Gastrocnemius medialis (tissue), 4 donors: ENCODE measurements around the gene DBN1. TPM values are rescaled to one million over a fixed set of nuclear protein-coding genes. Genes with fewer than 3 reads are reported as not detected.

Experiments
- ATAC-seq, 2 donors: fragments of 150-250 bp; one replicate each; pipeline ENCODE4 v1.9.1; 2016
- DNase-seq, 2 donors: peaks; one replicate each; pipeline ENCODE4 v3.0.0-alpha.2; 2019
- H3K27ac ChIP-seq, 4 donors: fragments of 200-600 bp; sonication (generic); 1 replicate in 1 of 4; 2 replicates in 3 of 4; pipeline ENCODE4 v1.5.1; 2016 to 2018; ENCODE audit warnings: mild to moderate bottlenecking in 2 of 4, moderate library complexity in 1 of 4
- H3K27me3 ChIP-seq, 3 donors: fragments of 200-600 bp; sonication (generic) in 2 of 3; 1 replicate in 1 of 3; 2 replicates in 2 of 3; pipeline versions ENCODE4 v1.5.1 to v1.6.0; 2016 to 2019; ENCODE audit warnings: mild to moderate bottlenecking in 1 of 3, moderate library complexity in 1 of 3
- H3K36me3 ChIP-seq, 2 donors: fragments of 200-600 bp; sonication (generic) in 1 of 2; one replicate each; pipeline ENCODE4 v1.5.1; 2017 to 2018
- H3K4me1 ChIP-seq, 2 donors: fragments of 200-600 bp; sonication (generic) in 1 of 2; one replicate each; pipeline ENCODE4 v1.5.1; 2016 to 2017; ENCODE audit warnings: mild to moderate bottlenecking in 2 of 2
- H3K4me3 ChIP-seq, 4 donors: fragments of 200-600 bp; sonication (generic) in 3 of 4; 1 replicate in 1 of 4; 2 replicates in 3 of 4; pipeline ENCODE4 v1.5.1; 2016 to 2019; ENCODE audit warnings: mild to moderate bottlenecking in 2 of 4
- H3K9me3 ChIP-seq, 3 donors: fragments of 200-600 bp; sonication (generic) in 2 of 3; 1 replicate in 1 of 3; 2 replicates in 2 of 3; pipeline ENCODE4 v1.5.1; 2016 to 2019
- CTCF ChIP-seq, 5 experiments: fragments of 450-650 bp in 3 of 5; fragments of 200-600 bp in 2 of 5; sonication (generic) in 2 of 5; IDR thresholded peaks in 4 of 5; conservative IDR thresholded peaks in 1 of 5; 1 replicate in 4 of 5; 2 replicates in 1 of 5; pipeline ENCODE4 v1.5.1; 2016 to 2019; ENCODE audit warnings: antibody characterized with exemption in 5 of 5, mild to moderate bottlenecking in 3 of 5, moderate library complexity in 3 of 5
- POLR2A ChIP-seq, 2 donors: fragments of 450-650 bp; IDR thresholded peaks; one replicate each; pipeline ENCODE4 v1.6.1; 2017; ENCODE audit warnings: antibody characterized with exemption in 2 of 2, mild to moderate bottlenecking in 2 of 2, moderate library complexity in 2 of 2
- in situ Hi-C, 4 donors: fragments of 200-750 bp; cut with MboI; loops; one replicate each; pipeline versions ENCODE4 v1.15.0 to v1.8.0; 2017; ENCODE audit warnings: low sequenced_read_pairs in 4 of 4
- intact Hi-C: fragments of 100-400 bp; cut with DNase I; formaldehyde crosslinking; loops from one replicate; pipeline ENCODE4 v1.15.1; 2023; ENCODE audit warnings: low total_unique reads
- total RNA-seq, 4 donors: library from RNA; depleted of rRNA; stranded (reverse); fragments of >200 nt; gene quantifications; one replicate each; pipeline versions ENCODE4 v1.1.0 to v1.2.3, GENCODE V29; 2016

The DBN1 gene
- total RNA-seq, 4 donors from 2014 or later: 16.3 to 27.5 (median 23.2) TPM

GRCh38 chr5:177447066-177447610 lies 26.3 kb downstream of the DBN1 start:
- ATAC-seq (peak in 1 of 2 donors; percentile 28), DNase-seq (no peak)
- intact Hi-C loops (loop anchor here (2.0 kb wide), 1 partner anchor 20 kb away; the partner anchor contains the start of gene GRK6), in situ Hi-C loops (loop anchor here in 1 of 4 donors (10.0 kb wide), 1 partner anchor 52 kb away; no protein-coding TSS in a partner anchor)
- Histone ChIP-seq H3K36me3 (no peaks in the 10 kb centered on the region), H3K4me3 (peak overlapping the region; percentile 47 to 68 (median 54)), H3K9me3 (no peaks in the 10 kb centered on the region), H3K27me3 (peaks cover 7 to 33% (median 21%) of the 10 kb centered on the region in 3 donors), H3K27ac (no peak overlapping the region), H3K4me1 (peaks cover 12 to 19% of the 10 kb centered on the region in 2 donors)
- TF ChIP-seq CTCF (IDR thresholded peaks at IDR 0.05 in 4 of 5, conservative IDR thresholded peaks at IDR 0.05 in 1 of 5) (no peak), POLR2A (IDR thresholded peaks at IDR 0.05) (no peak)

GRCh38 chr5:177446200-177447065 lies 27.0 kb downstream of the DBN1 start, which contains the start of gene PRR7:
TSS of gene PRR7 (plus strand) at chr5:177446814. CDS start at chr5:177455068, 8,254 bp downstream.
- Histone ChIP-seq H3K27ac (no peak within 1 kb of the TSS), H3K4me1 (peaks cover 12 to 19% of the 10 kb centered on the region in 2 donors), H3K36me3 (peaks cover 0 to 6% of the 10 kb centered on the region in 2 donors), H3K9me3 (no peaks in the 10 kb centered on the region), H3K4me3 (peak within 1 kb of the TSS; percentile 47 to 68 (median 54)), H3K27me3 (peaks cover 7 to 33% (median 21%) of the 10 kb centered on the region in 3 donors)
- in situ Hi-C loops (loop anchor here in 1 of 4 donors (10.0 kb wide), 1 partner anchor 52 kb away; no protein-coding TSS in a partner anchor), intact Hi-C loops (loop anchor here (2.0 kb wide), 1 partner anchor 20 kb away; the partner anchor contains the start of gene GRK6)
- peak; percentile 55 to 67 for ATAC-seq
- TF ChIP-seq POLR2A (IDR thresholded peaks at IDR 0.05) (peak in 1 of 2 donors; percentile 17), CTCF (IDR thresholded peaks at IDR 0.05 in 4 of 5, conservative IDR thresholded peaks at IDR 0.05 in 1 of 5) (peak in 1 of 5 experiments; percentile 29)
- no peak for DNase-seq

- intact Hi-C loops: loop anchor here (2.0 kb wide), 1 partner anchor 19 kb away; the partner anchor contains the start of gene GRK6
- H3K27me3 ChIP-seq: peaks cover 7 to 33% (median 21%) of the 10 kb centered on the region in 3 donors
- H3K4me3 ChIP-seq: peak overlapping the region in 1 of 4 donors; percentile 60
- TF ChIP-seq CTCF (IDR thresholded peaks at IDR 0.05 in 4 of 5, conservative IDR thresholded peaks at IDR 0.05 in 1 of 5): no peak
- no peak for TF ChIP-seq POLR2A (IDR thresholded peaks at IDR 0.05)
- peaks cover 0 to 11% of the 10 kb centered on the region in 2 donors for H3K36me3 ChIP-seq
- DNase-seq (no peak), ATAC-seq (no peak)
- H3K27ac ChIP-seq: no peak overlapping the region
- peaks cover 12 to 19% of the 10 kb centered on the region in 2 donors for H3K4me1 ChIP-seq
- in situ Hi-C loops: loop anchor here in 1 of 4 donors (10.0 kb wide), 1 partner anchor 51 kb away; no protein-coding TSS in a partner anchor
- H3K9me3 ChIP-seq: no peaks in the 10 kb centered on the region
Observed at GRCh38 chr5:177445917-177446199, 27.6 kb downstream of the DBN1 start.

GRCh38 chr5:177445052-177445916 lies 28.1 kb downstream of the DBN1 start:
- Histone ChIP-seq H3K27ac (no peak overlapping the region), H3K27me3 (peaks cover under 1 to 27% (median 21%) of the 10 kb centered on the region in 3 donors), H3K4me3 (no peak overlapping the region), H3K36me3 (peaks cover 0 to 11% of the 10 kb centered on the region in 2 donors), H3K9me3 (no peaks in the 10 kb centered on the region), H3K4me1 (peaks cover 12 to 19% of the 10 kb centered on the region in 2 donors)
- DNase-seq (no peak), ATAC-seq (no peak)
- in situ Hi-C loops: loop anchor here in 1 of 4 donors (10.0 kb wide), 1 partner anchor 50 kb away; no protein-coding TSS in a partner anchor
- intact Hi-C loops: no loop called here
- no peak for TF ChIP-seq POLR2A (IDR thresholded peaks at IDR 0.05)
- TF ChIP-seq CTCF (IDR thresholded peaks at IDR 0.05 in 4 of 5, conservative IDR thresholded peaks at IDR 0.05 in 1 of 5): no peak
